Ammon's horn (tissue), 1 donor: Measurements from ENCODE around the gene PTPN3.

Experiments
- DNase-seq: peaks from one replicate; pipeline ENCODE4 v3.0.0-alpha.2; 2016; ENCODE audit warnings: low spot score

The PTPN3 gene

GRCh38 chr9:109454041-109454440 lies 44.1 kb downstream of the PTPN3 start:
- DNase-seq, result no peak

GRCh38 chr9:109453210-109453842 lies 44.8 kb downstream of the PTPN3 start:
- DNase-seq, result no peak

DNA sequence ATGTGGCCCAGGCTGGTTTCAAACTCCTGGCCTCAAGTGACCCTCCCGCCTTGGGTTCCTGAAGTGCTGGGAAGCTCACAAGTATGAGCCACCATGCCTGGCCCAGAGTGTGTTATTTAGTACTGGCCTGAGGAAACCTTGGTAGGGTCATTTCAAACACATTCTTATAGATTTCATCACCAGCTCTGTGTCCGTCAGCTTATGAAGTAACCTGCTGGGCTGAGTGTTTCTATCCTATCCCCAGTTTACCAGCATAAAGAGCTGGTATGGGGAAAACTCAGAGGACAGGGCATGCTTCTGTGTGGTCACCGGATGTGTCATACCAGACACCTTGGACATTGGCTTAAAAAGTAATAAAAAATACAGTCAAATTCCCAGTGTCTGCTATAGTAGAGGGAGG lies 45.3 kb downstream of the PTPN3 start:
- no peak for DNase-seq

GRCh38 chr9:109451311-109452025 lies 46.6 kb downstream of the PTPN3 start:
- DNase-seq, result no peak

- DNase-seq, result no peak
Measured at GRCh38 chr9:109450346-109450745, 47.8 kb downstream of the PTPN3 start.

GRCh38 chr9:109449036-109449798 lies 48.9 kb downstream of the PTPN3 start:
- DNase-seq, result no peak

DNA sequence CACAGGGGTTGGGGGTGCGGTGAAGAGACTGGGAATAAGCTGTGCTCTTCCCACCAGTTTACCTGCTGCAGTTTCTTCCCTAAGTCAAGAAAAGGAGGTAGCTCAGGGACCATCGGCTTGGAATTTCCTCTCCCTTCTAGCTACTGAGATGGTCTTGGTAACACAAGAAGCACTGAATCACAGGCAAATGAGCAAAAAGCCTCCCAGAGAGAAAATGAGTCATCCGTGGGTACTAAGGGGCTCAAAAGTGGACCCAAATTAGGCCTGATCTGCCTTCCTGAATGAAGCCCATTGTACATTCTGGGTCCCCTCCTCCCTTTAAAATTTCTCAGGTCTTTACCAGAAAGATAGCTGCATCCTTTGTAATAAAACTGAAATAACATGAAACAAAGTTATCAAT lies 49.9 kb downstream of the PTPN3 start:
- no peak for DNase-seq

- no peak for DNase-seq
Measured at GRCh38 chr9:109447329-109448076, 50.6 kb downstream of the PTPN3 start.

- DNase-seq, result no peak
Measured at GRCh38 chr9:109444771-109445320, 53.3 kb downstream of the PTPN3 start.

- no peak for DNase-seq
Measured at GRCh38 chr9:109442716-109443115, 55.4 kb downstream of the PTPN3 start.

DNA sequence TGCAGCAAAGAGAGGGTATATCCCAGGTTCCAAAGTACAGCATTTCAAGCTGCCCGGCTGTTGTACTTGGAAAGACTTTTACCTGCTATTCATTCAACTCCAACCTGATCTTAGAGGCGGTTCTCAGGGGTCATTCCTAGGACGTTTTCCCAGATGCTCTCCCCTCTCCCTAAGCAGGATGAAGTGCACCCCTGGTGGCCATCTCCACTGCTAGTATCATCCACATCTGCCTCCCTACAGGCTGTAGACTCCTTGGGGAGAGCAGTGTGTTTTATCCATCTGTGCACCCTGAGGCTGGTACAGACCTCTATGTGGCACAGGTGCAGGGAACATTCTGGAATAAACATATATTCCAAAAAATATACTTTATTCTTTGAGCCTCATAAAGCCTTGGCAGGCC lies 56.8 kb downstream of the PTPN3 start:
- no peak for DNase-seq

DNA sequence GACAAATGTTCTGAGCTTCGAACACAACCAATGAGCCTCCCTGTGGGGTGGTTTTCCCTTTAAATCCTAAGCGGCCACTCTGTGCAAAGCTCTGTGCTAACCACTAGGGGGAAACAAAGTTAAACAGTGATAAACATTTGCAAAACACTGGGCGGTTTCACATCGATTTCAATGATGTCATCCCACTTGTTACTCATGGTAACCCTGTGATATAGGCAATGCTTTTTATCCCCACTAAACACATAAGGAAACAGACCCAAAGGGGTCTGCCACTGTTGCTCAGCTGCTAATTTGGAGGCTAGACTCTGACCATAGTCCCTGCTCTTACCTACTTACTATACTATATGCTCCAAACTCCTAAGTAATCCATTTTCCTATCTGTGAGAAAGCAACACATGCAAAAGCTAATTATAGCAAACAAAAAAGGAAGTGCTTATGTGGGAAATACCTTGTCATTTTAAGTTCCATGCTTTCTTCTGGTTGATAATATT lies 57.3 kb downstream of the PTPN3 start:
- DNase-seq, result peak; percentile 77

- peak; percentile 23 for DNase-seq
Measured at GRCh38 chr9:109440117-109440515, 58.0 kb downstream of the PTPN3 start.

DNA sequence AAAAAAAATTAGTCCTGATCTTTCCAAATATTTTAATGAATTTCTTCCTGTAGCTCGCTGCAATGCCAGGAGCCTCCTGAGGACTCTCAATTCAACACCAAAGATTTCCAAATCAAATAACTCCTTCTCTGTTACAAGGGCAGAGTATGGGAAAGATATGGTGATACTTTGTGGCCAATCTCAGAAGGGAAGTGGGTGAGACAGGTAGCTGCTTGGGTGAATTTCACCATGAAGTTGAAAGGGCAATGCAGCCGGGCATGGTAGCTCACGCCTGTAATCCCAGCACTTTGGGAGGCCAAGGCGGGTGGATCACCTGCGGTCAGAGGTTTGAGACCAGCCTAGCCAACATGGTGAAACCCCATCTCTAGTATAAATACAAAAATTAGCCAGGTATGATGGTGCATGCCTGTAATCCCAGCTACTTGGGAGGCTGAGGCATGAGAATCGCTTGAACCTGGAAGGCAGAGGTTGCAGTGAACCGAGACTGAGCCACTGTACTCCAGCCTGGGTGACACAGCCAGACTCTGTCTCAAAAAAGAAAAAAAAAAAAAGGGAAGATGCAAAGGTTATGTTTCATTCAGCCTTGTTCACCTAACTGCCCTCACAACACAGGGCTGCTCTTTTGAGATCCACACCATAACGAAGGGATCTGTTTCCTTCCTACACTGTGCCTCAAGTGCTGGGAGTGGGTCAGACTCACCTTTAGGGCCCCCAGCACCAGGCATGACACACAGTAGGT lies 58.6 kb downstream of the PTPN3 start:
- no peak for DNase-seq

DNA sequence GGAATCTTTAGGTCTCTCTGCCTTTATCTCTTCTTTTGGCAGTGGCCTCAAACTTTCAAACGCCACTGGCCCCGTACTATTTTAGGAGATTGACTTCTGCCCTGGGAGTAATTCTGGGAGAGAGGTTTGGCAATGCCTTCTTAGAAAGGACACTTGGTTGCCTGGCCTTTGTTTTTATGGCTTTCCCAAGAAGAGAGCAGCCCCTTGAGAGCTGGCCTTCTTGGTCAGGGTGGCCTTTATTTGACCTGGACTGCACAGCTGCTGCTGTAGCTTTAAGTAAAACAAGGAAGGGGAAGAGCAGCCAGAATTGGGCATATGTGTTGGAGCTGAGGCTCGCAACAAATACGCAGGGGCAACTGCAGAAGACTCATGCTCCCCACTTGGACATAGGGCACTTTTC lies 60.8 kb downstream of the PTPN3 start:
- DNase-seq, result no peak

DNA sequence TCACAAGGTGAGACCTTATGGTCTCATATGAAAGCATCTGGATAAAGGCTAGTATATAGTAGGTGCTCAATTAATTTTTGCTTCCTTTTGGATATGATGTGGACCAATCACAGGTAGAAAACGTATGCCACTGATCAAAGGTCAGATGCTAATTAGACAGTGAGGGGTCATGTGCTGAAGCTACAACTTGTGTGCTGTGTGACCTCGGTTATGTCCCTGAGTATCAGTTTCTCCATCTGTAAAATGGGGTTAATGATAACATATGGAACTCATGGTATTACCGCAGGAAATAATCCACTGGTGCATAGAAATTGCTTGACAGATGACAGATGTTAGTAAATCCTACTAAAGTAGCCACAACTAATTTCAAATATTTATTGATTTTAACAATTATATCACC lies 62.0 kb downstream of the PTPN3 start:
- no peak for DNase-seq

DNA sequence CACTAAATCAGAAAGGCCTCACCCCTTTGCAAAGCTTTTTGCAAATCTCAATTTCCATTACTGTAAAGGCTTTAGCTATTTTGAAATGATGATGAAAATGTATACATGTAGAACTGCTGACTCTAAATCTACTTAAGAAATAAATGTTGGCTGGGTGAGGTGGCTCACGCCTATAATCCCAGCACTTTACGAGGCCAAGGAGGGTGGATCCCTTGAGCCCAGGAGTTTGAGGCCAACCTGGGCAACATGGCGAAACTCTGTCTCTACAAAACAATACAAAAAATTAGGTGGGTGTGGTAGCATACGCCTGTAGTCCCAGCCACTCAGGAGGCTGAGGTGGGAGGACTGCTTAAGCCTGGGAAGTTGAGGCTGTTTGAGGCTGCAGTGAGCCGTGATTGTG lies 64.6 kb downstream of the PTPN3 start:
- DNase-seq, result no peak

DNA sequence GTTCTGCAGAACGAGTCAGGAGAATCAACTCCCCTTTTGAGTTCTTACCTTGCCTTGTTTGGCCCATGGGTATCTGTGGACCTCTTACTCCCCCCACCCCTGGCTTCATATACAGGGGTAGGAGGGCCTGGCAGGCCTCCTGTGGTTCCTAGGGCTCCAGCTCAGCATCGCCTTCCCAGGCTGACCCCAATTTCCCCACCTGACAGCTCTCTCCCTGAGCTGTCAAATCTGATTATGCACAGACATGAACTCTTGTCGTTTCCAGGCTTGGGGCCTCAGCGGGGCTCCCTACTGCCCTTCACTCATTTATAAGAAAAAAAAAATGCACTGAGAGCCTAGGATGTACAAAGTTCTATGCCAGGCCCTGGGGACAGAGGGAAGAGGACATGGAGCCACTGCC lies 67.9 kb downstream of the PTPN3 start:
- no peak for DNase-seq

- DNase-seq, result no peak
Measured at GRCh38 chr9:109428854-109429253, 69.3 kb downstream of the PTPN3 start.

GRCh38 chr9:109427886-109428285 lies 70.2 kb downstream of the PTPN3 start:
- no peak for DNase-seq
